OCI-LY1 (cell line): Measurements from ENCODE around the gene RGMA.

ENCODE experiments used
- H2AFZ ChIP-seq: fragments of 200-600 bp; sonication (generic), shearing (Covaris generic); 2 replicates; pipeline ENCODE4 v1.6.0; 2014; ENCODE audit warnings: antibody characterized with exemption, mild to moderate bottlenecking, low read length
- H3F3A ChIP-seq: fragments of 200-600 bp; sonication (generic), shearing (Covaris generic); 2 replicates; pipeline ENCODE4 v1.6.0; 2014; ENCODE audit warnings: mild to moderate bottlenecking, antibody characterized with exemption, low read length, moderate library complexity; ENCODE audit not compliant: insufficient read depth
- H3K27ac ChIP-seq: fragments of 200-600 bp; sonication (generic); 2 replicates; pipeline ENCODE4 v1.5.1; 2014; ENCODE audit warnings: low read length, mixed run types, mild to moderate bottlenecking, low read depth; ENCODE audit not compliant: poor library complexity, severe bottlenecking
- H3K27me3 ChIP-seq: fragments of 200-600 bp; sonication (generic); 2 replicates; pipeline ENCODE4 v1.6.0; 2014; ENCODE audit warnings: antibody characterized with exemption, mild to moderate bottlenecking, low read length, moderate library complexity; ENCODE audit not compliant: insufficient read depth
- H3K36me3 ChIP-seq: fragments of 200-600 bp; sonication (generic); 2 replicates; pipeline ENCODE4 v1.6.1; 2014; ENCODE audit warnings: mild to moderate bottlenecking, antibody characterized with exemption, low read length, moderate library complexity, mixed read lengths; ENCODE audit not compliant: insufficient read depth
- H3K4me1 ChIP-seq: fragments of 200-600 bp; sonication (generic); 2 replicates; pipeline ENCODE4 v1.5.1; 2014; ENCODE audit warnings: mild to moderate bottlenecking, low read length, moderate library complexity; ENCODE audit not compliant: insufficient read depth, severe bottlenecking
- H3K4me2 ChIP-seq: fragments of 200-600 bp; sonication (generic), shearing (Covaris generic); 2 replicates; pipeline ENCODE4 v1.6.1; 2014; ENCODE audit warnings: low read length
- H3K4me3 ChIP-seq: fragments of 200-600 bp; sonication (generic); 2 replicates; pipeline ENCODE4 v1.5.1; 2014; ENCODE audit warnings: low read length, low read depth, mild to moderate bottlenecking, mixed read lengths; ENCODE audit not compliant: poor library complexity, severe bottlenecking
- H3K79me2 ChIP-seq: fragments of 200-600 bp; shearing (Covaris generic); 2 replicates; pipeline ENCODE4 v1.6.1; 2016; ENCODE audit warnings: mixed run types, low read length, mixed read lengths; ENCODE audit not compliant: insufficient read depth
- H3K9ac ChIP-seq: fragments of 200-600 bp; sonication (generic), shearing (Covaris generic); 2 replicates; pipeline ENCODE4 v1.6.1; 2014; ENCODE audit warnings: mild to moderate bottlenecking, low read length, mixed read lengths
- H3K9me2 ChIP-seq: fragments of 200-600 bp; sonication (generic), shearing (Covaris generic); 2 replicates; pipeline ENCODE4 v1.6.1; 2014; ENCODE audit warnings: low read depth, mild to moderate bottlenecking, low read length, mixed read lengths
- H3K9me3 ChIP-seq: fragments of 200-600 bp; shearing (Covaris generic); 2 replicates; pipeline ENCODE4 v1.6.1; 2014; ENCODE audit warnings: low read length, mixed read lengths
- H4K20me1 ChIP-seq: fragments of 200-600 bp; sonication (generic), shearing (Covaris generic); 2 replicates; pipeline ENCODE4 v1.6.0; 2016; ENCODE audit warnings: mild to moderate bottlenecking, low read length; ENCODE audit not compliant: insufficient read depth
- CTCF ChIP-seq: fragments of 200-600 bp; sonication (generic), shearing (Covaris generic); IDR thresholded peaks from 2 replicates; pipeline ENCODE4 v1.5.1; 2017; ENCODE audit warnings: mild to moderate bottlenecking, antibody characterized with exemption, low read length, moderate library complexity, mixed read lengths
- EZH2 ChIP-seq: fragments of 200-600 bp; sonication (generic), shearing (Covaris generic); IDR thresholded peaks from 2 replicates; pipeline ENCODE4 v1.8.0; 2017; ENCODE audit warnings: borderline replicate concordance, mixed run types, mild to moderate bottlenecking, antibody characterized with exemption, low read length, moderate library complexity, mixed read lengths

Gene RGMA

DNA sequence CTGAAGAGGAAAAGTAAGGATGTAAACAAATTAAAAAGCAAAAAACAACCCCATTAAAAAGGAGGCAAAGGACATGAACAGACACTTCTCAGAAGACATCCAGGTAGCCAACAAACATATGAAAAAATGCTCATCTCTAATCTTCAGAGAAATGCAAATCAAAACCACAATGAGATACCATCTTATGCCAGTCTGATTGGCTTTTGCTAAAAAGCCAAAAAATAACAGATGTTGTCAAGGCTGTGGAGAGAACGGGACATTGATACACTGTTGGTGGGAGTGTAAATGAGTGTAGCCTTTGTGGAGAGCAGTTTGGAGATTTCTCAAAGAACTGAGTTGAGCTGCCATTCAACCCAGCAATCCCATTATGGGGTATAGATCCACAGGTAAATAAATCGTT, 18.6 kb upstream of the RGMA start:
- no peaks in the 10 kb centered on the region for H3K36me3 ChIP-seq
- no peaks in the 10 kb centered on the region for H3F3A ChIP-seq
- H3K9me2 ChIP-seq: no peaks in the 10 kb centered on the region
- no peak overlapping the region for H2AFZ ChIP-seq
- no peak overlapping the region for H3K4me3 ChIP-seq
- TF ChIP-seq EZH2 (no peak), CTCF (no peak)
- no peak overlapping the region for H3K27ac ChIP-seq
- no peaks in the 10 kb centered on the region for H3K9me3 ChIP-seq
- H3K79me2 ChIP-seq: no peaks in the 10 kb centered on the region
- no peaks in the 10 kb centered on the region for H3K27me3 ChIP-seq
- H3K4me1 ChIP-seq: no peaks in the 10 kb centered on the region
- no peak overlapping the region for H3K4me2 ChIP-seq
- H3K9ac ChIP-seq: no peak overlapping the region
- no peaks in the 10 kb centered on the region for H4K20me1 ChIP-seq

DNA sequence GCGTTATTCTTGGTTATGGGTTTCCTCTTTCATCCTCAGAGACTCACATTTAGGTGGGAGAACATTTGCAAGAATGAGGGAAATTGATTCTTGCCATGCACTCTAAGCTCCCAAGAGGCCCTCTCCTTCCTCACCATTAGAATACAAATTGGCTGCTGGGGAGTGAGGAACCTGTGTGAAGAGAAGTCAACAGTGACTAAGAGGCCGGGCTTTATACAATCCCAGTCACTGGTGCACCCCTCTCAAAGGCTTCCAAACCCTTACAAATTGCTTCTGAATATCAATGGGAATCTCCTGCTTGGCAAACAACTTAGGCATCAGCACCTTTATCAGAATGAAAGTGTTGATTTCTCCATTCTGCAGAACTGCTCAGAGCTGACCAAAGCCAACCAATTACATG, 16.5 kb upstream of the RGMA start:
- H3K4me2 ChIP-seq: no peak overlapping the region
- H3K9me3 ChIP-seq: no peaks in the 10 kb centered on the region

DNA sequence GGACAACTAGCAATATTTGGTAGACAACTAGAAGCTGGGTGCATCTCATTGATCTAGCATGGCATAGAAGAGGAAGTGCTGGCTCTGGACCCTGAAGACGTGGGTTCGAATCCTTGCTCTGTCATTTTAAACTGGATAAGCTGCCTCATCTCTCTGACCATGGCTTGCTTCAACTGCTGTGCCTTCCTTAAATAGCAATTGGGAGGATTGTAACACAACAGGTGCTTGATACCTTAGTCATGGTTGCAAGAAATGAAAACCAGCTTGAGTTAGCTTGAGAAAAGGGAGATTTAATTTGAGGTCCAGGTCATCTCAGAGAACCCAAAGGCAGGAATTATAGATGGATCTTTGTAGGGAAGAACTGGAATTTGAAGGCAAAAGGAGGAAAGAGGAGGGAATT, 14.8 kb upstream of the RGMA start:
- Histone ChIP-seq H3K79me2 (no peaks in the 10 kb centered on the region), H3K36me3 (no peaks in the 10 kb centered on the region), H3K9me2 (no peaks in the 10 kb centered on the region), H2AFZ (no peak overlapping the region), H4K20me1 (no peaks in the 10 kb centered on the region), H3K27me3 (no peaks in the 10 kb centered on the region), H3K9ac (no peak overlapping the region), H3K27ac (no peak overlapping the region), H3K4me2 (no peak overlapping the region), H3F3A (no peaks in the 10 kb centered on the region), H3K9me3 (no peaks in the 10 kb centered on the region), H3K4me1 (no peaks in the 10 kb centered on the region), H3K4me3 (no peak overlapping the region)
- TF ChIP-seq CTCF (no peak), EZH2 (no peak)

More for the DNA sequence above, 16.5 kb upstream of the RGMA start:
- no peak overlapping the region for H3K27ac ChIP-seq
- H3F3A ChIP-seq: no peaks in the 10 kb centered on the region
- H2AFZ ChIP-seq: no peak overlapping the region
- H3K9me2 ChIP-seq: no peaks in the 10 kb centered on the region
- no peaks in the 10 kb centered on the region for H3K36me3 ChIP-seq
- no peak for TF ChIP-seq EZH2
- no peak for TF ChIP-seq CTCF
- H3K9ac ChIP-seq: no peak overlapping the region
- no peak overlapping the region for H3K4me3 ChIP-seq
- H4K20me1 ChIP-seq: no peaks in the 10 kb centered on the region
- no peaks in the 10 kb centered on the region for H3K4me1 ChIP-seq
- H3K79me2 ChIP-seq: no peaks in the 10 kb centered on the region
- no peaks in the 10 kb centered on the region for H3K27me3 ChIP-seq
